WTC11 (cell line): ENCODE results near the gene PHLDA3. TPM values are rescaled to one million over a fixed set of nuclear protein-coding genes. Genes with fewer than 3 reads are reported as not detected.

Experiments
- ATAC-seq: fragments of 200-7000 bp; cut with Tn5 transposase; 2 replicates; pipeline ENCODE4 v1.10.0; 2021; ENCODE audit warnings: mild to moderate bottlenecking, moderate library complexity
- CTCF ChIA-PET: fragments of 300-600 bp; sonication (Branson Sonifier 250); formaldehyde crosslinking; loops from one replicate; lab custom pipeline; 2021; ENCODE audit warnings: antibody characterized with exemption; lab: Charles Lee
- POLR2A ChIA-PET: fragments of 350-600 bp; sonication (Branson Sonifier 250); formaldehyde crosslinking; loops from one replicate; lab custom pipeline; 2021; ENCODE audit warnings: antibody characterized with exemption; lab: Charles Lee
- DNase-seq: peaks from one replicate; pipeline ENCODE4 v3.0.0; 2021; ENCODE audit warnings: low spot score
- H3K27ac Mint-ChIP-seq: 2 replicates; pipeline ENCODE4 v1.8.0; 2021; ENCODE audit warnings: mixed read lengths
- H3K27me3 Mint-ChIP-seq: 2 replicates; pipeline ENCODE4 v1.8.0; 2021; ENCODE audit warnings: low read depth, mild to moderate bottlenecking, moderate library complexity, mixed read lengths
- H3K36me3 Mint-ChIP-seq: 2 replicates; pipeline ENCODE4 v1.8.0; 2021; ENCODE audit warnings: mixed read lengths
- H3K4me1 Mint-ChIP-seq: 2 replicates; pipeline ENCODE4 v1.8.0; 2022; ENCODE audit warnings: mixed read lengths
- H3K4me3 Mint-ChIP-seq: 2 replicates; pipeline ENCODE4 v1.8.0; 2021; ENCODE audit warnings: mild to moderate bottlenecking, moderate library complexity, mixed read lengths
- H3K9me3 Mint-ChIP-seq: 2 replicates; pipeline ENCODE4 v1.8.0; 2021; ENCODE audit warnings: mixed read lengths
- CREM ChIP-seq: sonication (generic); formaldehyde crosslinking; IDR thresholded peaks from 2 replicates; pipeline ENCODE4 v1.8.1; 2022; ENCODE audit warnings: mild to moderate bottlenecking, missing genetic modification reagents, moderate library complexity
- FOXJ3 ChIP-seq: sonication (generic); formaldehyde crosslinking; IDR thresholded peaks from 2 replicates; pipeline ENCODE4 v1.9.0; 2021; ENCODE audit warnings: missing genetic modification reagents, mild to moderate bottlenecking, borderline replicate concordance
- GTF2I ChIP-seq: fragments of 250-450 bp; sonication (Bioruptor Pico); conservative IDR thresholded peaks from 2 replicates; pipeline ENCODE4 v1.4.0; 2021; ENCODE audit warnings: mild to moderate bottlenecking
- HMGA2 ChIP-seq: fragments of 250-450 bp; sonication (Bioruptor Pico); IDR thresholded peaks from 2 replicates; pipeline ENCODE4 v1.4.0; 2021; ENCODE audit warnings: mild to moderate bottlenecking, moderate library complexity
- NFATC4 ChIP-seq: fragments of 250-450 bp; sonication (Bioruptor Pico); IDR thresholded peaks from 2 replicates; pipeline ENCODE4 v1.9.0; 2021; ENCODE audit warnings: mild to moderate bottlenecking
- NFE2L1 ChIP-seq: sonication (generic); formaldehyde crosslinking; IDR thresholded peaks from 2 replicates; pipeline ENCODE4 v1.8.1; 2023; ENCODE audit warnings: missing genetic modification reagents
- OVOL2 ChIP-seq: fragments of 250-450 bp; sonication (Bioruptor Pico); IDR thresholded peaks from 2 replicates; pipeline ENCODE4 v1.9.0; 2021; ENCODE audit warnings: mild to moderate bottlenecking, borderline replicate concordance
- SP1 ChIP-seq: sonication (generic); formaldehyde crosslinking; conservative IDR thresholded peaks from 2 replicates; pipeline ENCODE4 v1.8.1; 2022; ENCODE audit warnings: missing genetic modification reagents
- ZNF317 ChIP-seq: sonication (generic); formaldehyde crosslinking; IDR thresholded peaks from 2 replicates; pipeline ENCODE4 v1.8.1; 2023; ENCODE audit warnings: low read depth, mild to moderate bottlenecking, moderate library complexity, missing genetic modification reagents, borderline replicate concordance
- ZNF671 ChIP-seq: fragments of 250-450 bp; sonication (Bioruptor Pico); IDR thresholded peaks from 2 replicates; pipeline ENCODE4 v1.8.0; 2021; ENCODE audit warnings: mild to moderate bottlenecking
- total RNA-seq: library from RNA; stranded (reverse); gene quantifications from 3 replicates; pipeline ENCODE4 v1.2.3, GENCODE V29; 2021
- TF ChIP-seq, protein P1 (sequence below): sonication (generic); formaldehyde crosslinking; IDR thresholded peaks from 2 replicates; pipeline ENCODE4 v1.8.1; 2023; ENCODE audit warnings: mild to moderate bottlenecking, missing genetic modification reagents
- TF ChIP-seq, protein P2 (sequence below): sonication (generic); formaldehyde crosslinking; IDR thresholded peaks from 2 replicates; pipeline ENCODE4 v1.8.1; 2022; ENCODE audit warnings: missing genetic modification reagents, borderline replicate concordance
- TF ChIP-seq, protein P3 (sequence below): sonication (generic); formaldehyde crosslinking; IDR thresholded peaks from 2 replicates; pipeline ENCODE4 v1.8.0; 2022; ENCODE audit warnings: mild to moderate bottlenecking, missing genetic modification reagents
- TF ChIP-seq, protein P4 (sequence below): sonication (generic); formaldehyde crosslinking; IDR thresholded peaks from 2 replicates; pipeline ENCODE4 v1.8.0; 2022; ENCODE audit warnings: missing genetic modification reagents
- TF ChIP-seq, protein P5 (sequence below): sonication (generic); formaldehyde crosslinking; IDR thresholded peaks from 2 replicates; pipeline ENCODE4 v1.8.1; 2022; ENCODE audit warnings: low read depth, mild to moderate bottlenecking, moderate library complexity, missing genetic modification reagents, borderline replicate concordance
- TF ChIP-seq, protein P6 (sequence below): sonication (generic); formaldehyde crosslinking; IDR thresholded peaks from 2 replicates; pipeline ENCODE4 v1.8.0; 2022; ENCODE audit warnings: mild to moderate bottlenecking, missing genetic modification reagents

The PHLDA3 gene
- total RNA-seq, 1 experiment from 2014 or later, result 95.1 TPM

DNA sequence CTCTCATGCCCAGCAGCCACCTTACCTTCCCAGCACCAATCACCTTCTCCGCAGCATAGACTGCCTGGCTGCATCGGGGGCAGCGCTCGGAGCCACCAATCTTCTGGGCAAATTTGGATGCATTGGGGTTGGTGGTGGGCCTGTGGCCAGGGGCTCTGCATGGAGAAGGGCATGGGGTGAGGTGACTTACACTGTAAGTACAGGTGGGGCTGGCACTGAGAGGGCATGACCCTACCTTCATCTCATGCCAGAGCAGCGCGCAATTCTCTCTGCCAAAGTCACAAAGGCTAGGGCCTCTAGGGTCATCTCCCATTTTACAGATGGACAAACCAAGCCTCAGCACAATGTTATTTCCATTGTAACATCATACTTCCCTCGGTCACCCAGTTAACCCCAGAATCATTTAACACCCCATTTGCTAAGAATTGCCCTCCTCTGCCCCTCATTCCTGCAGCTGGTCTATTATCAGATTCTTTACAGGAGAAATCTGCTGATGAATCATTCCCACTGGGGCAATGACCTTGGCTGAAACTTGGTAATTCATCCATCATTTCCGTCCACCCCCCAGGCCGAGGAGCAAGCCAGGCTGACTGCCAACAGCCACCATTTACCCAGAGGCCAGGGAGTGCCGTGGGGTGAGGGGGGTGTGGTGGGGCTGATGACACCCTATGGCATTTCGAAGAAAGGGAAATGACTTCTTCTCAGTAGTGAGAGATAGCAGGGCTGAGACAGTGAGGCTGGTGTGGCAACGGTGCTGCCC lies 20.0 kb upstream of the PHLDA3 start:
- peaks cover 6% of the 10 kb centered on the region for H3K9me3 Mint-ChIP-seq
- TF ChIP-seq NFE2L1 (CRISPR knock-in tag) (no peak), GTF2I (no peak), OVOL2 (no peak), FOXJ3 (CRISPR knock-in tag) (no peak), HMGA2 (no peak), ZNF317 (CRISPR knock-in tag) (no peak), CREM (no peak), SP1 (no peak), ZNF671 (CRISPR knock-in tag) (no peak), NFATC4 (CRISPR knock-in tag) (no peak)
- TF ChIP-seq, protein P1, sequence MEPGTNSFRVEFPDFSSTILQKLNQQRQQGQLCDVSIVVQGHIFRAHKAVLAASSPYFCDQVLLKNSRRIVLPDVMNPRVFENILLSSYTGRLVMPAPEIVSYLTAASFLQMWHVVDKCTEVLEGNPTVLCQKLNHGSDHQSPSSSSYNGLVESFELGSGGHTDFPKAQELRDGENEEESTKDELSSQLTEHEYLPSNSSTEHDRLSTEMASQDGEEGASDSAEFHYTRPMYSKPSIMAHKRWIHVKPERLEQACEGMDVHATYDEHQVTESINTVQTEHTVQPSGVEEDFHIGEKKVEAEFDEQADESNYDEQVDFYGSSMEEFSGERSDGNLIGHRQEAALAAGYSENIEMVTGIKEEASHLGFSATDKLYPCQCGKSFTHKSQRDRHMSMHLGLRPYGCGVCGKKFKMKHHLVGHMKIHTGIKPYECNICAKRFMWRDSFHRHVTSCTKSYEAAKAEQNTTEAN, result no peak
- TF ChIP-seq, protein P2, sequence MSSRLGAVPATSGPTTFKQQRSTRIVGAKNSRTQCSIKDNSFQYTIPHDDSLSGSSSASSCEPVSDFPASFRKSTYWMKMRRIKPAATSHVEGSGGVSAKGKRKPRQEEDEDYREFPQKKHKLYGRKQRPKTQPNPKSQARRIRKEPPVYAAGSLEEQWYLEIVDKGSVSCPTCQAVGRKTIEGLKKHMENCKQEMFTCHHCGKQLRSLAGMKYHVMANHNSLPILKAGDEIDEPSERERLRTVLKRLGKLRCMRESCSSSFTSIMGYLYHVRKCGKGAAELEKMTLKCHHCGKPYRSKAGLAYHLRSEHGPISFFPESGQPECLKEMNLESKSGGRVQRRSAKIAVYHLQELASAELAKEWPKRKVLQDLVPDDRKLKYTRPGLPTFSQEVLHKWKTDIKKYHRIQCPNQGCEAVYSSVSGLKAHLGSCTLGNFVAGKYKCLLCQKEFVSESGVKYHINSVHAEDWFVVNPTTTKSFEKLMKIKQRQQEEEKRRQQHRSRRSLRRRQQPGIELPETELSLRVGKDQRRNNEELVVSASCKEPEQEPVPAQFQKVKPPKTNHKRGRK, result no peak
- TF ChIP-seq, protein P3, sequence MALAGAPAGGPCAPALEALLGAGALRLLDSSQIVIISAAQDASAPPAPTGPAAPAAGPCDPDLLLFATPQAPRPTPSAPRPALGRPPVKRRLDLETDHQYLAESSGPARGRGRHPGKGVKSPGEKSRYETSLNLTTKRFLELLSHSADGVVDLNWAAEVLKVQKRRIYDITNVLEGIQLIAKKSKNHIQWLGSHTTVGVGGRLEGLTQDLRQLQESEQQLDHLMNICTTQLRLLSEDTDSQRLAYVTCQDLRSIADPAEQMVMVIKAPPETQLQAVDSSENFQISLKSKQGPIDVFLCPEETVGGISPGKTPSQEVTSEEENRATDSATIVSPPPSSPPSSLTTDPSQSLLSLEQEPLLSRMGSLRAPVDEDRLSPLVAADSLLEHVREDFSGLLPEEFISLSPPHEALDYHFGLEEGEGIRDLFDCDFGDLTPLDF (CRISPR knock-in tag), result no peak
- TF ChIP-seq, protein P4, sequence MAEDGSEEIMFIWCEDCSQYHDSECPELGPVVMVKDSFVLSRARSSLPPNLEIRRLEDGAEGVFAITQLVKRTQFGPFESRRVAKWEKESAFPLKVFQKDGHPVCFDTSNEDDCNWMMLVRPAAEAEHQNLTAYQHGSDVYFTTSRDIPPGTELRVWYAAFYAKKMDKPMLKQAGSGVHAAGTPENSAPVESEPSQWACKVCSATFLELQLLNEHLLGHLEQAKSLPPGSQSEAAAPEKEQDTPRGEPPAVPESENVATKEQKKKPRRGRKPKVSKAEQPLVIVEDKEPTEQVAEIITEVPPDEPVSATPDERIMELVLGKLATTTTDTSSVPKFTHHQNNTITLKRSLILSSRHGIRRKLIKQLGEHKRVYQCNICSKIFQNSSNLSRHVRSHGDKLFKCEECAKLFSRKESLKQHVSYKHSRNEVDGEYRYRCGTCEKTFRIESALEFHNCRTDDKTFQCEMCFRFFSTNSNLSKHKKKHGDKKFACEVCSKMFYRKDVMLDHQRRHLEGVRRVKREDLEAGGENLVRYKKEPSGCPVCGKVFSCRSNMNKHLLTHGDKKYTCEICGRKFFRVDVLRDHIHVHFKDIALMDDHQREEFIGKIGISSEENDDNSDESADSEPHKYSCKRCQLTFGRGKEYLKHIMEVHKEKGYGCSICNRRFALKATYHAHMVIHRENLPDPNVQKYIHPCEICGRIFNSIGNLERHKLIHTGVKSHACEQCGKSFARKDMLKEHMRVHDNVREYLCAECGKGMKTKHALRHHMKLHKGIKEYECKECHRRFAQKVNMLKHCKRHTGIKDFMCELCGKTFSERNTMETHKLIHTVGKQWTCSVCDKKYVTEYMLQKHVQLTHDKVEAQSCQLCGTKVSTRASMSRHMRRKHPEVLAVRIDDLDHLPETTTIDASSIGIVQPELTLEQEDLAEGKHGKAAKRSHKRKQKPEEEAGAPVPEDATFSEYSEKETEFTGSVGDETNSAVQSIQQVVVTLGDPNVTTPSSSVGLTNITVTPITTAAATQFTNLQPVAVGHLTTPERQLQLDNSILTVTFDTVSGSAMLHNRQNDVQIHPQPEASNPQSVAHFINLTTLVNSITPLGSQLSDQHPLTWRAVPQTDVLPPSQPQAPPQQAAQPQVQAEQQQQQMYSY (CRISPR knock-in tag), result no peak
- TF ChIP-seq, protein P5, sequence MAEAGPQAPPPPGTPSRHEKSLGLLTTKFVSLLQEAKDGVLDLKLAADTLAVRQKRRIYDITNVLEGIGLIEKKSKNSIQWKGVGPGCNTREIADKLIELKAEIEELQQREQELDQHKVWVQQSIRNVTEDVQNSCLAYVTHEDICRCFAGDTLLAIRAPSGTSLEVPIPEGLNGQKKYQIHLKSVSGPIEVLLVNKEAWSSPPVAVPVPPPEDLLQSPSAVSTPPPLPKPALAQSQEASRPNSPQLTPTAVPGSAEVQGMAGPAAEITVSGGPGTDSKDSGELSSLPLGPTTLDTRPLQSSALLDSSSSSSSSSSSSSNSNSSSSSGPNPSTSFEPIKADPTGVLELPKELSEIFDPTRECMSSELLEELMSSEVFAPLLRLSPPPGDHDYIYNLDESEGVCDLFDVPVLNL (CRISPR knock-in tag), result no peak
- TF ChIP-seq, protein P6, sequence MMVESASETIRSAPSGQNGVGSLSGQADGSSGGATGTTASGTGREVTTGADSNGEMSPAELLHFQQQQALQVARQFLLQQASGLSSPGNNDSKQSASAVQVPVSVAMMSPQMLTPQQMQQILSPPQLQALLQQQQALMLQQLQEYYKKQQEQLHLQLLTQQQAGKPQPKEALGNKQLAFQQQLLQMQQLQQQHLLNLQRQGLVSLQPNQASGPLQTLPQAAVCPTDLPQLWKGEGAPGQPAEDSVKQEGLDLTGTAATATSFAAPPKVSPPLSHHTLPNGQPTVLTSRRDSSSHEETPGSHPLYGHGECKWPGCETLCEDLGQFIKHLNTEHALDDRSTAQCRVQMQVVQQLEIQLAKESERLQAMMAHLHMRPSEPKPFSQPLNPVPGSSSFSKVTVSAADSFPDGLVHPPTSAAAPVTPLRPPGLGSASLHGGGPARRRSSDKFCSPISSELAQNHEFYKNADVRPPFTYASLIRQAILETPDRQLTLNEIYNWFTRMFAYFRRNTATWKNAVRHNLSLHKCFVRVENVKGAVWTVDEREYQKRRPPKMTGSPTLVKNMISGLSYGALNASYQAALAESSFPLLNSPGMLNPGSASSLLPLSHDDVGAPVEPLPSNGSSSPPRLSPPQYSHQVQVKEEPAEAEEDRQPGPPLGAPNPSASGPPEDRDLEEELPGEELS, result no peak
- H3K27ac Mint-ChIP-seq, result no peak overlapping the region
- ATAC-seq, result no peak
- ChIA-PET CTCF (interaction anchor here (3.9 kb wide), 2 partner anchors 23 to 24 kb away, joined by 32 to 37 read pairs; no protein-coding TSS in a partner anchor), POLR2A (no interaction called here)
- H3K27me3 Mint-ChIP-seq, result no peaks in the 10 kb centered on the region
- H3K36me3 Mint-ChIP-seq, result peaks cover 6% of the 10 kb centered on the region
- no peak overlapping the region for H3K4me3 Mint-ChIP-seq
- no peak for DNase-seq
- peaks cover 9% of the 10 kb centered on the region for H3K4me1 Mint-ChIP-seq
